T-helper 9 cell (primary cell): ENCODE results near the gene GFER.

Experiments
- DNase-seq: peaks from one replicate; pipeline ENCODE4 v3.0.0-alpha.2; 2020

GFER gene

DNA sequence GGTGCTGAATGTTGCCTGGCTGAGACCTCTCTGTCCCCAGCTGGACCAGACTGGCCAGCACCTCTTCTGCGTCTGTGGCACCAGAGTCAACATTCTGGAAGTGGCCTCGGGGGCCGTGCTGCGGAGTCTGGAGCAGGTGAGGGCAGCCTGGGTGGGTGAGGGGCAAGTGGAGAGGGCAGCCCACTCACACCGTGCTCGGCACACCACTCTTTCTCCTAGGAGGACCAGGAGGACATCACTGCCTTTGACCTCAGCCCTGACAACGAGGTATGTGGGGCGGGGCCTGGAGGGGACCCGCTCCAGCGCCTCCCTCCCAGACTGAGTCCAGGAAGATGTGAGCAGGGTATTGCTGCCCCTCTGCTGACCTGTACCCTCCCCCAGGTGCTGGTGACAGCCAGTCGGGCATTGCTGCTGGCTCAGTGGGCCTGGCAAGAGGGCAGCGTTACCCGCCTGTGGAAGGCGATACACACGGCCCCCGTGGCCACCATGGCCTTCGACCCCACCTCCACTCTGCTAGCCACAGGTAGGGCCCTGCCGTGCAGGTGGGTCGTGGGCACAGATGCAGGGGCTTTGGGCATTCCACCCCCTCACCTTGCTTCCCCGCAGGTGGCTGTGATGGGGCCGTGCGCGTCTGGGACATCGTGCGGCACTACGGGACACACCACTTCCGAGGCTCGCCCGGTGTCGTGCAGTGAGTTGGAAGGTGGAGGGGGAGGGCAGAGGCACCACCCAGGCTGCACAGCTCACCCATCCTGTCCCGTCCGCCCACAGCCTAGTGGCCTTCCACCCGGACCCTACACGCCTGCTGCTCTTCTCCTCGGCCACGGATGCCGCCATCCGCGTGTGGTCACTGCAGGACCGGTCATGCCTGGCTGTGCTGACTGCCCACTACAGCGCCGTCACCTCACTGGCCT lies 9.6 kb upstream of the GFER start:
- no peak for DNase-seq

DNA sequence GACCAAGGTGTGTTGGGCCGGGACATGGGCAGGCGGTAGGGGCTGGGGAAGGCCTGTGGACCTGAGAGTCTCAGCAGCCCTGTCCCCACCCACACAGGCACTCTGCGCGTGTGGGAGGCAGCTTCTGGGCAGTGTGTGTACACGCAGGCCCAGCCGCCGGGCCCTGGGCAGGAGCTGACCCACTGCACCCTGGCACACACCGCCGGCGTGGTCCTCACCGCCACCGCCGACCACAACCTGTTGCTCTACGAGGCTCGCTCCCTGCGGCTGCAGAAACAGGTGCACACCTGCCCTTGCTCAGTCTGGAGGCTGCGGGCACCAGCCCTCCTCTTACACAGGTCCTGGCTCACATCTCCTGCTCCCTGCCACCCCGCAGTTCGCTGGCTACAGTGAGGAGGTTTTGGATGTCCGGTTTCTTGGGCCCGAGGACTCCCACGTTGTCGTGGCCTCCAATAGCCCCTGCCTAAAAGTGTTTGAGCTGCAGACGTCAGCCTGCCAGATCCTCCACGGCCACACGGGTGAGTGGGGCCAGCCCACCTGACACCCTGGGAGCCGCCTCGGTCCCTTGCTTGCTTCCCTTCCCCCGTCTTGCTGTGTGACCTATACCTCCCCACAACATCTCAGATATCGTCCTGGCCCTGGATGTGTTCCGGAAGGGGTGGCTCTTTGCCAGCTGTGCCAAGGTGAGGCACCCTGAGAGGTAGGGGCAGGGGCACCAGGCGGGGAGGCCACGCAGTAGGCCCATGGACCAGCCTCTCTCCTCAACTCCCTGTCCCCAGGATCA lies 8.4 kb upstream of the GFER start:
- no peak for DNase-seq

DNA sequence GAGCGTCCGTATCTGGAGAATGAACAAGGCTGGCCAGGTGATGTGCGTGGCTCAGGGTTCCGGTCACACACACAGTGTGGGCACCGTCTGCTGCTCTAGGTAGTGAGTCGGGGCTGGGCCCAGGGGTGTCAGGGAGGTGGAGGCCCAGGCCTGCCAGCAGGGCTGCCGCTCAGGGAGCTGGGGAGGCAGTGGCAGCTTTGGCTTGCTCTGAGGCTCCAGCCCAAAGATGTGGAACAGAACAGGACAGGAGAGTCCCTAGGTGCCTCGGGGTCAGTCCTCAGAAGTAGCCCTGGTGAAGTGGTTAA lies 7.8 kb upstream of the GFER start:
- DNase-seq, result no peak

DNA sequence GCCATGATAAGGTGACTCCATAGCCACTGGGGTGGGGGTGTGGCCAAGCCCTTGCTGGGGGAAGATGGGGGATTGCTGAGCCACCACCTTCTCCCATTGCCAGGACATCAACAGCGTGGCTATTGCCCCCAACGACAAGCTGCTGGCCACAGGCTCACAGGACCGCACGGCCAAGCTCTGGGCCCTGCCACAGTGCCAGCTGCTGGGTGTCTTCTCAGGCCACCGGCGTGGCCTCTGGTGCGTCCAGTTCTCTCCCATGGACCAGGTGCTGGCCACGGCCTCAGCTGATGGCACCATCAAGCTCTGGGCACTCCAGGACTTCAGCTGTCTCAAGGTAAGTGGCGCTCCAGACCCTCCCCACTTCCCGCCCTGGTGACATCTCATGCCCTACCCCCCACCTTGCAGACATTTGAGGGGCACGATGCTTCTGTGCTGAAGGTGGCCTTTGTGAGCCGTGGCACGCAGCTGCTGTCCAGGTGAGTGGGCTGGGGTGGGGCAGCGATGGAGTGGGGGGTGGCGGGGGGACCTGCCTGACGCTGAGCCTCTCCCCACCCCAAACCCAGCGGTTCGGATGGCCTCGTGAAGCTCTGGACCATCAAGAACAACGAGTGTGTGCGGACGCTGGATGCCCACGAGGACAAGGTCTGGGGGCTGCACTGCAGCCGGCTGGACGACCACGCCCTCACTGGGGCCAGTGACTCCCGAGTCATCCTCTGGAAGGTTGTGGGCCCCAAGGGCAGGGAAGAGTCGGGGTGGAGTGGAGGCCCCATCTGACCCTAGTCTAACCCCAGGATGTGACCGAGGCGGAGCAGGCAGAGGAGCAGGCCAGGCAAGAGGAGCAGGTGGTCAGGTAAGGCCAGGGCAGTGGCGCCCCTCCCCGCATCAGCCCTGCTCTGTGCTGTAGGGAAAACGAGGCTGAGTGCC lies 6.8 kb upstream of the GFER start:
- DNase-seq, result no peak

DNA sequence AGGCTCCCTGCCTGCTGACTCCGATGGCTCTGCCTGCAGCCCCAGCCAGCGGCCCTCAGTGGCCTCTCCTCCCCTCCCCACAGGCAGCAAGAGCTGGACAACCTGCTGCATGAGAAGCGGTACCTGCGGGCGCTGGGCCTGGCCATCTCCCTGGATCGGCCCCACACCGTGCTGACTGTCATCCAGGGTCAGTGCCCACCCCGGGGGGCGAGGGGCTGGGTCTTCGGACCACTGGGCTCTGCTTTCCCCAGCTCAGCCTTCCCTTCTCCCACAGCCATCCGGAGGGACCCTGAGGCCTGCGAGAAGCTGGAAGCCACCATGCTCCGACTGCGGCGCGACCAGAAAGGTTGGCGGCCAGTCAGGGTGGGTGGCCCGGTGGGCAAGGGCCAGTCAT lies 6.1 kb upstream of the GFER start:
- DNase-seq, result no peak

DNA sequence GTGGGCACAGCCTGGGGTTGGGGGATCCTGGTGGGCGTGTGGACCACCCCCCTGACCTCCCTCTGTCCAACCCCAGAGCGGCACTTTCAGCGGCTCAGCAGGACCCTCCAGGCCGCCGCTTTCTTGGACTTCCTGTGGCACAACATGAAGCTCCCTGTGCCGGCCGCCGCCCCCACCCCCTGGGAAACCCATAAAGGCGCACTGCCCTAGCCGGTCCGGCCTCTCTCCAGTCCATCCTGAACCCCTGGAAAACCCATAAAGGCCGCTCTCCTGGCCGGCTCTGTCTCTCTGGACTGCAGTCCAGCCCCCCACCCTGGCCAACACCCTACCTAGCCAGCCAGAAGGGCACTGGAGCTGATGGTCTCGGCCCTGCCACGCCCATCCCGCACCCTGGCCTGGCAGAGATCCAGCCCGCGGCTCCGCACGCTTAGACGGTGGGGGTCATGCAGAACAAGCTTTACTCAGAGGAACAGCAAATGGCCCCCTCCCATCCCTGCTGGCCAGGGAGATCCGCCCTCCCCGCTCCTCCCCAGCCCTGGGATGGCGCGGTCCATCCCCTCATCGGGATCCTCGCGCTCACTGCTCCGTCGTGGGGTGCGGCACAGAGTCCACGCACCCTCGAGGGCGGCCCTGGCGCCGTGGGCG lies 5.4 kb upstream of the GFER start:
- DNase-seq, result no peak

DNA sequence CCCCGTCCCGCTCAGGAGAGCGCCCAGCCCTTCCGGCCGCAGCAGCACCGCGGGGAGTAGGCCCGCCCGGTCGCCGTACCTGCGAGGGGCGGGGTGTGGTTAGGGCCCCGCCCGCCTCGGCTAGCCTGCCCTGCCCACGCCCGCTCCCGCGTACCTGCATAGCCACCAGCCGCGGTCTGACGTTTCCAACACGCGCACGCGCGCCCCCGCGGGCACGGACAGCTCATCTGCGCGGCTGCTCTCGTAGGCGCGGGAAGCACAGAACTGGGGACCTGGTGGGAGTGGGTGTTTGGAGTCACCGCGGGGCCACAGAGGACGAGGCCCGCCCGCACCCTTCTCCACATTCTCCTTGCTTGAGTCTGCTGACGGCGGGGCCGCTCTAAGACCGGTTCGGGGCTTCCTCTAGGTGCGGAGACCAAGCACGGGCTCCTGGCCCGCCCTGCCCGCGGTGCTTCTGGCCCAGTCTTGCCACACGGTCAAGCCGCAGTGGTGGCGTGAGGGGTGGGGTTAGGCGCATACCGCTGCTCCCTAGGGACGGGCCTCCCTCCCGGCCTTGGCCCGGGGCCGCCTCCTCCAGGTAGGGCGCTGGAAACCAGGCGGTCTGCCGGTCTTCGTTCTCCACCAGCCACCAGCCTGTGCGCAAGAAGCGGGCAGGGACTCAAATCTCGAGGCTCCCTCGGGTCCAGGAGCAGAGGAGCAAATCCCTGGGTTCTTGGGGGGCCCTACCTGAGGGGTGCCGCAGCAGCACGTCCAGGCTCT lies 4.5 kb upstream of the GFER start:
- no peak for DNase-seq

DNA sequence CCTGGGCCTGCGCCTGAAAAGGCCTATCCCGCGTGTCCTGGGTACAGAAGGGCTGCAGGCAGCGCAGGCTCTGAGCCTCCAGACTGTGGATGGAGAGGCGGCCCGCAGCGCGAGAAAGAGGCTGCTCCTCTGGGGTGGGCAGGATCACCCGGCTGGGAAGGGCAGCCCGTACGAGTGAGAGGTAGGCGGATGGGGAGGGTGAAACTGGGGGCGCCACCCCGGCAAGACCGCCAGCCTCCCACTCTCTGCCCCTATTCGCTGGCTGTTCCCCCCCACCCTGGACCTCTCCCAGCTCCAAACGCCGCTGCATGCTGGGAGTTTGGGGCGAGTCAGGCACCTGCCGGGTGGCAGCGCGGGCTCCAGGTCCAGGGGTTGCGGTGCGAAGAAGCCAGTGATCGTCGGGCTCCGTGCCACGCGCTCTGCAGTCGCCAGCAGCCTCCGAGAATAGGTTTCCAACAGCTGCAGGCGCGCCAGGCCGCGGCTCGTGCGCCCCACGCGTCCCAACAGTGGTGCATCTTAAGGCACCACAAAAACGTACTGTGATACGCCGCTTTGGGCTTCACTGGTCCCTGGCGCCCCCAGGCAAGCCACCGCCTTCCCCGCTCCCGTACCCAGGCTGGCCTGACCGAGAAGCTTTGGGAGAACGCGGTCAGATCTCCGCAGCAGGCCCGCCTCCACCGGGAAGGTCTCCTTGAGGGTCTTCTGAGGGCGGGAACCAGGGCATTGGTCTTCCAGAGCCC lies 3.8 kb upstream of the GFER start:
- no peak for DNase-seq

DNA sequence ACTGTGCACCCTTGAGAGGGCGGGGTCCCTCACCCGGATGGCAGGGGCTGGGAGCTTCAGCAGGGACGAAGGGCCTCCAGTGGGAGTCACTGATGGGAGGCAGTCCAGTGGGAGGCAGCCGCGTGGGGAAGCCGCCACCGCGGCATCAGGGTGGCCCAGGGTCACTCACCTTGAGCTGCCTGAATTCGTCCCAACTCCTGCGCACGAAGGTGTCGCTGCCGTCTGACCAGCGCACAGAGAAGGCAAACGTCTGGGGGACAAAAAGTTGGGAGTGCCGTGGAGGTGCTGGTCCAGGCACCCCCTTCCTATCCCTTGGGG lies 3.3 kb upstream of the GFER start:
- DNase-seq, result no peak

DNA sequence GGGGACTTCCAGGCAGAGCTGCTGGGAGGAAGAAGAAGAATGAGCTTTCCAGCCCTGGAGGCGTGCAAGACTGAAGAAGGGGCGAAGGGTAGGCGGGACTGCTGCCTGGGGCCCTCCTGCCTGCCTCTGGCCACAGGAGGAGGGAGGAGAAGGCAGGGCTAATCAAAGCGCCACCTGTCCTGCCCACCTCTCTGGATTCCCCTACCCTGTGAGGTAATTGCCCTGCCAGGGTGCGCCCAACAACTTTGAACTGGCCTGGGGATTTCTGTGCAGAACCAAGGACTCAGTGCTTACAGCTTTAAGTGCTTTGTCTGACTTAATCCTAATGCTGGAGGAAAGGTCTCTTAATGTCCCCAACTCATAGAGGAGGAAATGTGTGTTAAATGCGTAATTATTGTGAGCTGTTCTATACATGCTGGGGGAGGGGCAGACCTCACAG lies 2.6 kb upstream of the GFER start, which contains the start of gene NOXO1:
NOXO1 (minus strand) TSS at position 72 of the 439 bp plus-strand sequence. CDS start 290 bp downstream, outside the sequence.
- no peak for DNase-seq

DNA sequence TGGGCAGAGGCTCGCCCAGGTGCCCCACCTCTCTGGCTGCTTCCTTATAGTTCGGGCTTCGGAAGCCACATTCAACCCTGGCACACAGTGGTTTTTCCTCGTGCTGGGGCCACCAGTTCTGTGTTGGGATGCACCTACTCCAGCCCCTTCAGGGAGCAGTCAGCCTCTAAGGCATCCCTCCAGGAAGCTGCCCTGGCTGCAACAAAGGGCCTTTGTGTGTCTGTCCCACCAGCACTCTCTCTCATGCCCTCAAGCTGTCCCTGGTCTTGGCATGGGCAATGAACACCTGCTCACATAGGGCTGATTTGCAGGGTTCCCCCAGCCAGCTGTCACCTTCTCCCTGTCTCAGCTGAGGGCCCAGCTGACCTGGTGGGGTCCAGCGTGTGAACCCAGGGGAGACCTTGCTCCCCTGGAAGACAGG lies 2.0 kb upstream of the GFER start:
- DNase-seq, result no peak

DNA sequence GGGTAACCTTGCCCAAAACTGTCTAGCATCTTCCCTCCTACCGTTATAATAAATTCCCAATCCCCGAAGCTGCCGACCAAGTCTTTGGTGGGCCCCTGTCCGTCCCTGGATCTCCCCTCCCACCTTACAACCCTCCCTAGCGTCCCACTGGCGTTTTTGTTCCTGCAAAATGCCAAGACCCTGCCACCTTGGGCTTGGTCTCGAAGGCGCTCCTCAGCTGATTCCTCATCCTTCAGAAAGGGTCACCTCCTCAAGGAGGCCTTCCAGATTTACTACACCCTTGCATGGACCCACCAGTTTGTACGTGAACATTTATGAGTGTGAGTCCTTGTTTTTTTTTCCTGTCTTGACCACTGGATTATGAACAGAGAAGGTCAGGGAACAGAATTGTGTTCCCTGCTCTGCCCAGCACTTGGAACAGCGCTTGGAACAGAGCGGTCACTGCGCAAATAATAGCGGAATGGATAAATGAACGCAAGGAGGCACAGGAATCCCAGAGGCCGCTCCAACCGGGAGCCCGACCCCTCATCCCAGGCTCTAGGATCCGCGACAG lies 926 bp upstream of the GFER start:
- DNase-seq, result no peak

DNA sequence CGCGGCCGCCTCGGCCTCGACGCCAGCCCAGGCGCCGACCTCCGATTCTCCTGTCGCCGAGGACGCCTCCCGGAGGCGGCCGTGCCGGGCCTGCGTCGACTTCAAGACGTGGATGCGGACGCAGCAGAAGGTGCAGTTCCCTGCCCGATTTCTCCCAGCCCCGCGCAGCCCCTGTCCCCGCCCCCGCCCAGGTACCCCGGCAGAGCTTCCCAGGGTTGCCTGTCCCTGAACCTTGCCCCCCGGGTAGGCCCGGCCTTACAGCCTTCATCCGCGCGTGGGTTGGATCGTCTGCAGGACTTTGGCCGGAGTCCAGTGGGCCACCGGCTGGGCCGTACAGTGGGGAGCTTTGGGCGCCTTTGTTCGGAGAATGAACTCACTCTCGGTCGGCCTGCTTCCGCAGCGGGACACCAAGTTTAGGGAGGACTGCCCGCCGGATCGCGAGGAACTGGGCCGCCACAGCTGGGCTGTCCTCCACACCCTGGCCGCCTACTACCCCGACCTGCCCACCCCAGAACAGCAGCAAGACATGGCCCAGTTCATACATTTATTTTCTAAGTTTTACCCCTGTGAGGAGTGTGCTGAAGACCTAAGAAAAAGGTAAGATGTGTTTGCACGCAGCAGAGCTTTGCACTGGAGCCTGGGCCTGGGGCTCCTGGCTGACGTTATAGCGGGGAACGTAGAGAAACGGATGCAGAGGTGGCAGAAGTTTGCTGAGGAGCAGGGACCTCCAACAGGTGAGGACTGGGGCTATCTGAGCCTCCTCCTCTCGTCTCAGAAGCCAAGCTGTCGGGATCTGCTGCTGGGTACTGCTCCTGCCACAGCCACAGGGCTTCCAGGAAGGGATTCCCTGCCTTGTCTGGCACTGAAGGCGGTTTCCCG lies 593 bp downstream of the GFER start:
- no peak for DNase-seq

DNA sequence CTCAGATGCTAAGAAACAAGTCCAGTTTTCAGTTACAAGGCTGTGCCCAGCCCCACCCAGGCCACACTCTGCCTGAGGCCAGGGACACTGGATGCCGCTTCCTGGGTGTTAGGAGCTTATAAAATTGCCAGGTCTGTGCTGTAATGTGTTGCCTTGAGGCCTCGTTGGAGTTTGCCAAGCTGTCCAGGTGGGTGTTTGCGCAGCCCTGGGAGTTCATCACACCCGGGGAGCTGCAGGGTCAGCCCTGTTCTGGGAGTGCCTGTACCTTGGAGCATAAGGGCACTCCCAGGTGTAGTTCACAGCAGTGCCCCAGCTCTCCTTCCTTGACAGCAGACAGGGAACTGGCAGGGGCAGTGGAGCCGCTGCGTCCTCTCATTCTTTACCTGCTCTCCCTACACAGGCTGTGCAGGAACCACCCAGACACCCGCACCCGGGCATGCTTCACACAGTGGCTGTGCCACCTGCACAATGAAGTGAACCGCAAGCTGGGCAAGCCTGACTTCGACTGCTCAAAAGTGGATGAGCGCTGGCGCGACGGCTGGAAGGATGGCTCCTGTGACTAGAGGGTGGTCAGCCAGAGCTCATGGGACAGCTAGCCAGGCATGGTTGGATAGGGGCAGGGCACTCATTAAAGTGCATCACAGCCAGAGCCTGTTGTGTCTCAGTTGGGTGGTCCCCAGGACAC lies 1.6 kb downstream of the GFER start:
- DNase-seq, result no peak

DNA sequence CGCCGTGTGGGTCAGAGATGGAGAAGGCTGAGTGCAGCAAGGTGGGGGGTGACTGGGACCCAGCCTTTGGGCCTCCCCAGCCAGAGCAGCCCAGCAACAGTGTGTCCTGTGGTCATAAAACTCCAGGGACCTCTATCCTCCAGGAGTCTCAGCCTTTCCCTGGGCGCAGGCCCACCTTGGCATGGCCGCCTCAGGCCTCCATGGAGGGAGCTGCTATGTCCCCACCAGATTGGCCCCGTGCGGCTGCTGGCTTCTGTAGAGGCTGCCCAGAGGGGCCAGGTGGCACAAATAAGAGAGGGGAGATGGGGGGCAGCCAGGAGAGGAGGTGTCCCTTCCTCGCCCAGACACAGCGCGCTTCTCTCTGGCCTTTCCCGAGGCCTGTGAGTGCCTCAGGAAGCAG lies 3.2 kb downstream of the GFER start:
- DNase-seq, result no peak

DNA sequence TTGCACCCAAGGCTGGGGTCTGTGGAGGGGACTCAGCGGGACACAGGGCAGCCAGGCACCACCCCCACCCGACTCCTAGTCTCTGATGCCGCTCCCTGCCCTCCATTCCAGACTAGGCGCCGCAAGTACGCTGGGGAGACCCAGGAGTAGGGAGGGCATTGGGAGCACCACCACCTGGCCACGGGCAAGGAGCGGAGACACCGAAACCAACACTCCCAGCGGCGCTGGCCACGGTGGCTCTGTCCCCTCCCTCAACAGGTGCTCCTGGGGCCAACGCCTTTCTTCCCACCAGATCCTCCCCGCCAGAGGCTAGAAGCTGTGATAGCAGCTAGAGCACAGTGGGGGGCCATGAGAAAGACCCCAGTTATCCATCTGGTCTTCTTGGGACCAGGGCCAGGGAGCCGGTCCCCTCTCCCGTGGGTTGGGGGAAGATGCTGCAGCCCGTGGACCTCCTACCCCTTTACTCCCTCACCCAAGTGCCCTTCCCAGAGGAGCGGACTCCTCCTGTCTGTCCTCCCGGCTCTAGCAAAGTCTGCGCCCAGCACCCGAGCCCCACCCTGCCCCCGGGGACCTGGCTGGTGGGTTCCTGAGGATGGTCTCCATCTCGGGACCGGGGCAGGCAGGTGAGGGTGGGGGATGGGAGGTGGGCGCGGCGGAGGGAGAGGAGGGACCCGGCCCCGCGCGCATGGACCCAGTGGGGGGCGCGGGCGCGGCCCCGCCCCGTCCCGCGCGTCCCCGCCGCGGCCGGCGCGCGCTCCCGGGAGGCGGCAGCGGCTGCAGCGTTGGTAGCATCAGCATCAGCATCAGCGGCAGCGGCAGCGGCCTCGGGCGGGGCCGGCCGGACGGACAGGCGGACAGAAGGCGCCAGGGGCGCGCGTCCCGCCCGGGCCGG lies 5.5 kb downstream of the GFER start, which contains the start of gene SYNGR3:
SYNGR3 (plus strand) TSS at position 762 of the 892 bp plus-strand sequence. CDS start 133 bp downstream, outside the sequence.
- DNase-seq, result no peak

DNA sequence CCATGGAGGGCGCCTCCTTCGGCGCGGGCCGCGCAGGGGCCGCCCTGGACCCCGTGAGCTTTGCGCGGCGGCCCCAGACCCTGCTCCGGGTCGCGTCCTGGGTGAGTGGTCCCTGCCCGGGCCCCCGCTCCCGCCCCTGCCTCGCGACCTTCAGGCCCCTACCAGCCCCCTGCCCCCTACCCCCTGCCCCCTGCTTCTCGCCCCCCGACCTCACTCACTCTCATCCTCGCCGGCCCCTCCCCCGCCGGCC lies 6.0 kb downstream of the GFER start:
- DNase-seq, result no peak
